Measurements from ENCODE around the gene RPL37.
"Not testable (repeated sequence)": the region's sequence is repeated elsewhere in the genome, so short reads cannot be mapped to it uniquely, and the experiment has no call there.

RPL37 gene

GRCh38 chr5:40834849-40835787 is at the start of gene RPL37:
Gene RPL37 (minus strand): TSS chr5:40835222. CDS start chr5:40835185, 37 bp downstream.
- DNase-seq (ENCODE audit: low read depth, low spot score) = peak; percentile 98

GRCh38 chr5:40883051-40883450 is 48.0 kb upstream of the RPL37 start:
- not testable (repeated sequence) for DNase-seq (ENCODE audit: low read depth, low spot score)

GRCh38 chr5:40882291-40882690 is 47.3 kb upstream of the RPL37 start:
- no peak for DNase-seq (ENCODE audit: low read depth, low spot score)

GRCh38 chr5:40879163-40879942 is 44.3 kb upstream of the RPL37 start:
- DNase-seq (ENCODE audit: low read depth, low spot score) = peak; percentile 18

- DNase-seq (ENCODE audit: low read depth, low spot score) = no peak
Observed at GRCh38 chr5:40877371-40877988, 42.5 kb upstream of the RPL37 start.

- no peak for DNase-seq (ENCODE audit: low read depth, low spot score)
Observed at GRCh38 chr5:40875958-40876357, 40.9 kb upstream of the RPL37 start.

GRCh38 chr5:40873286-40873880 is 38.4 kb upstream of the RPL37 start:
- DNase-seq (ENCODE audit: low read depth, low spot score) = no peak

- not testable (repeated sequence) for DNase-seq (ENCODE audit: low read depth, low spot score)
Observed at GRCh38 chr5:40872253-40872652, 37.2 kb upstream of the RPL37 start.

GRCh38 chr5:40871177-40871576 is 36.2 kb upstream of the RPL37 start:
- DNase-seq (ENCODE audit: low read depth, low spot score) = no peak

- no peak for DNase-seq (ENCODE audit: low read depth, low spot score)
Observed at GRCh38 chr5:40869384-40869783, 34.4 kb upstream of the RPL37 start.

GRCh38 chr5:40866844-40867243 is 31.8 kb upstream of the RPL37 start:
- DNase-seq (ENCODE audit: low read depth, low spot score) = no peak

- not testable (repeated sequence) for DNase-seq (ENCODE audit: low read depth, low spot score)
Observed at GRCh38 chr5:40865004-40865403, 30.0 kb upstream of the RPL37 start.

- DNase-seq (ENCODE audit: low read depth, low spot score) = no peak
Observed at GRCh38 chr5:40860711-40861110, 25.7 kb upstream of the RPL37 start.

GRCh38 chr5:40853632-40854192 is 18.7 kb upstream of the RPL37 start:
- DNase-seq (ENCODE audit: low read depth, low spot score) = no peak

- DNase-seq (ENCODE audit: low read depth, low spot score) = no peak
Observed at GRCh38 chr5:40847525-40847924, 12.5 kb upstream of the RPL37 start.

GRCh38 chr5:40846371-40846770 is 11.3 kb upstream of the RPL37 start:
- DNase-seq (ENCODE audit: low read depth, low spot score) = no peak

- no peak for DNase-seq (ENCODE audit: low read depth, low spot score)
Observed at GRCh38 chr5:40844565-40844964, 9.5 kb upstream of the RPL37 start.

GRCh38 chr5:40842351-40842750 is 7.3 kb upstream of the RPL37 start:
- no peak for DNase-seq (ENCODE audit: low read depth, low spot score)

GRCh38 chr5:40841068-40841805 is 6.2 kb upstream of the RPL37 start, which contains the start of gene CARD6:
Gene CARD6 (plus strand): TSS chr5:40841367. CDS start chr5:40841383, 16 bp downstream.
- DNase-seq (ENCODE audit: low read depth, low spot score) = no peak

GRCh38 chr5:40838086-40838485 is 3.1 kb upstream of the RPL37 start:
- no peak for DNase-seq (ENCODE audit: low read depth, low spot score)

Measured in astrocyte of the hippocampus (primary cell).